GM19372 (cell line): Measurements from ENCODE around the gene TANK.
"Not testable (repeated sequence)": the region's sequence is repeated elsewhere in the genome, so short reads cannot be mapped to it uniquely, and the experiment has no call there.

ENCODE experiments used
- ATAC-seq: cut with Tn5 transposase; IDR thresholded peaks from one replicate; pipeline ENCODE4 v1.9.1; 2021; ENCODE audit warnings: mild to moderate bottlenecking, low read depth, moderate library complexity; ENCODE audit not compliant: unreplicated experiment

TANK gene

DNA sequence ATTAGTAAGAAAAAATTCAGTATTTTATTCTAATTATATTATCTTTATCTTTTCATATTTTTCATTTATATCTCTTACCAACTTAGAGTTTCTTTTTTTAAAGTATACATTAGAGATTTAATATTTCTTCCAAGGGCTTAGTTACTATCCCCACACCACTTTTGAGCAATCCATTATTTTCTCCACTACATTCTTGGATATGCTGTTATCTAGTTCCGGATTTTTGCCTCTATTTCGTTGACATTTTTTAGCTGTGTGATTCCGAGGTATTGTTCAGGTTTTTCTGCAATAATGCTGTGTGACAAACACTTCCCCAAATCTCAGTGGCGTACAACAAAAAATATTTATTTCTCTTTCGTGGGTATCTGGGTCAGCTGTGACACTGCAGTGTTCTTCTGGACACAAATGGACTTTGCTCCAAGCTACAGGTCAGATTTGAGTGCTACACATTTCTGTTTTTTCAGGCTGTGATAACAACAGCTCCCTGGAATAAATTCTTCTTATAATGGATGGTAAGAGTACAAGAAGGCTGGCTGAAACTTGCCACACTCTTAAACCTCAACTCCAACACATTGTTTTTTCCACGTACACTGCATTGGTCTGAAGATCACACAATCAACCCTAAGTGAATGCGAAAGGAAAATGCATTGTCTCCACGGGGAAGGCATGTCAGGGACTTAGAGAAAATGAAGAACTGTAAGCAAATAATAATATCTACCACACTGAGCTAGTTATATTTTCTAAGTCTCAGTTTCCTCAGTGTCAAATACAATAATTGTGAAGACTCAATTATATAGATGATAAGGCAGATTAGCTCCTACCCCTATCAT, 97.1 kb downstream of the TANK start:
- no peak for ATAC-seq

DNA sequence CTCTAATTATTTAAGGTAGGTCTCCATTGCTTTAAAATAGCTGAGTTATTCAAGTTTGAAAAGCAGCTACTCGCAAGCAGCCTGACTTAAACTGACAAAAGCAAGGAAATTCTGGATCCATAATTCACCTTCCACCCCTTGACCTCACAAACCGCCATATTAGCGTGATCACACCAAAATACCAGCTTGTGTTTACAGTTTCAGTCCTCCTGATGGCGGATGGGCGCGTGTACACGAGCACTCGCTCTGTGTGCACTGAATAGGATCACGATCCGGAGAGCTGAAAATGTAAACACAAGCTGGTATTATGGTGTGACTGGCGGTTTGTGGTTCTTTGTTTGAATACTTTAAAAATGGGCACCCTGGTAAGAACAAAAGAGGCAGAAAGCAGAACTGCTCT, 105.6 kb downstream of the TANK start:
- ATAC-seq = no peak

DNA sequence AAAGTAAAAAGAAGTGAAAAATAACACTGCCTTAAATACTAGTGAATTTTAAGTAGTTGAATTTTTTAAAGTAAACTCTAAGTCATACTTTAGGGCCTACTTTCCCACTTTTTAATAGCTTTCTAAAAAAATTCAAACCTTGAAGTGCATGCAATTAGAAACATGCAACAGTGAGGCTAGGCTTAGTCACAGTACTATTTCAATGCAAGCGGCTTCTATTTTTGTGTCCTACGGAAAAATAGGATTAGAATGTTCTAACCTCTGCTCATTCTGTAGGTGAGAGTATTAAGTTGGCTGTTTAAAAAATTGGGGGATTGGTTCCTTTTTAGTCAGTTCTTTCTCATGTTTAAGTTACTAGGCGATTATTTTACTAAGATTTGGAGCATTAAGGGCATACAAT, 108.9 kb downstream of the TANK start:
- no peak for ATAC-seq

DNA sequence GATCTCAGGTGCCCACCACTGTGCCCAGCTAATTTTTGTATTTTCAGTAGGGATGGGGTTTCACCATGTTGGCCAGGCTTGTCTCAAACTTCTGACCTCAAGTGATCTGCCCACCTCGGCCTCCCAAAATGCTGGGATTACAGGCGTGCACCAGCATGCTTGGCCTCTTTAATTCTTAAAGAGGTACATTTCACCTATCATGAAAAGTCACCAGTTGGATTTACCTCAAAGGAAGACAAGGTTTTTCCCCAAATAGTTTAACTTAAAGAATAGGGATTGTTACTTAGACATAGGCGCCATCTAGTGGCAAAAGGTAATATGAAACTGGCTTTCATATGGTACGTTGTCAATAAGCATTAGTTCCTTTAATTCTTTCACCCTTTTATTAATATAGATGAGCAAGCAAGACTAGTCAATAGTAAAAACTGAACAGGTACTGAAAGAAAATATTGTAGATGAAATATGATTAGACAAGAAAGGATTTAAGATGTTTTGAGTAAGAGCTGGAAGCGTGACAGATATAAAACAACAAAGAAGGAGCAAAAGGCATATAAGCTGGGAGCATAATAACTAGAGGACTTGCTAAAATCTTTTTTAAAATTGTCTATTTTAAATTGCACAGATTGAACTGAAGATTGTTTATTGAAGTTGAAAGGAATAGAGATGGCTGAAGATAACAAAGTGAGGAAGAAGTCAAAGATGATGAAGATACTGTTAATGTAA, 113.0 kb downstream of the TANK start:
- no peak for ATAC-seq

DNA sequence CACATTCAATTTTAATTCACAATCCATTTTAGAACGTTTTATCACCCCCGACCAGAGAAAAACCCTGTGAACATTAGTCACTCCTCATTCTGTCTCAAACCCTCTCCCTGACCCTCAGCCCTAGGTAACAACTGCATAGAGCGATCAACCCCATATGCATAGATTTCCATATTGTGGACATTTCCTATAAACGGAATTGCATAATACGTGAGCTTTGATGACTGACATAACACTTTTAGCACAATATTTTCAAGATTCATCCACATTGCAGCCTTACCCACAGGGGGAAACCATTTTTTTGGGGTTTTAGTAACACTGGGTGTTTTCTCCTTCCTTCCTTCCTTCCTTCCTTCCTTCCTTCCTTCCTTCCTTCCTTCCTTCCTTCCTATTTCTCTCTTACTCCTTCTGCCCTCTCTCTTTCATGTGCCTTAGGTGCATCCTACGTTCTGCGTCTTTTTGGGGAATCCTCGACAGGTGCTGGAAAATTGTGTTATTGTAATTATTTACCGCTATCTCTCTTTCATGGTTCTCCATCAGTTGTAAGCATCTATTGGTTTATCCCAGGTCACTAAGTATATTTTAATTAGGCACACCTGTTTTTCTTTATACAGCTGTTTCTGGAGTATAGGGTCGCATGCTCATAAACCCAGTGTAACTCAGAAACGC, 118.5 kb downstream of the TANK start:
- not testable (repeated sequence) for ATAC-seq

DNA sequence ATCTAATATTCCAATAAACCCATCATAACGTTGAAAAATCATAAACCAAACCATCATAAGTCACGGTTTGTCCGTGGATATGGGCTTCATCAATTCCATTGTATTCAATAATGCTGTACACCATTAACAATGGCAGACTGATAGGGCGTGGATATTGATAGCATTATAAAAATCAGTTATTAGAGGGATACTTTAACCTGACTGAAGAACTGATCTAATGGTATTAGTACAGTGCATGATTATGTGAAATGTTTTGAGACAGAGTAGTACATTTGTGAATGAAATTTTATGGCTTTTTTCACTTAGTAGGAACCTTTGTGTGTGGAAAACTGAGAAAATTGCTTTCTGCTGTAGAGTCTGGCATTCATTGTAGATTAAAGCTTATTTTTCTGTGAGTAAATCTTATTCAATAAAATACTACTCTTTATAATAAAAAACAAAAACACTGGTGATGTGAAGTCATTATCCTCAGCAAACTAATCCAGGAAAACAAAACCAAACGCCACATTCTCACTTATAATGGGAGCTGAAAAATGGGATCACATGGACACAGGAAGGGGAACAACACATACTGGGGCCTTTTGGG, 119.1 kb downstream of the TANK start:
- not testable (repeated sequence) for ATAC-seq

DNA sequence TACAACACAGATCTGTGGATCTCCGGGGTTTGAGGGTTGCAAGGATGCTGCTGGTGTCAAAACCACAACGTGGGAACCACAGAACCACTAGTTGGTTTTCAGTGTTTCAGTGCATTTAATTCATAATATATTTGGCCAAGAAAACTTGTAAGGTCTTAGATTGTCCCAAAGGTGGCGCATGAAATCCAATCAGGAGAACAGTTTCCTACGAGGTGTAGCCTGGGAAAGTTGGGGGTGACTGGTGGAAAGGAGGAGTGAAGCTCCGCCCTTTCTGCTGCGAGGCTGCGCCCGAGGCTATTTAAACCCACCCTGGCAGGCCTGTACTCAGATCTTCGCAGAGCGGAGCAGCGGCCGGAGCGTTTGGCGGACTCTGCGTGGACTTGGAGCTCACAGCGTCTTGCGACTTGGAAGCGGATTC, 120.7 kb downstream of the TANK start:
- not testable (repeated sequence) for ATAC-seq

DNA sequence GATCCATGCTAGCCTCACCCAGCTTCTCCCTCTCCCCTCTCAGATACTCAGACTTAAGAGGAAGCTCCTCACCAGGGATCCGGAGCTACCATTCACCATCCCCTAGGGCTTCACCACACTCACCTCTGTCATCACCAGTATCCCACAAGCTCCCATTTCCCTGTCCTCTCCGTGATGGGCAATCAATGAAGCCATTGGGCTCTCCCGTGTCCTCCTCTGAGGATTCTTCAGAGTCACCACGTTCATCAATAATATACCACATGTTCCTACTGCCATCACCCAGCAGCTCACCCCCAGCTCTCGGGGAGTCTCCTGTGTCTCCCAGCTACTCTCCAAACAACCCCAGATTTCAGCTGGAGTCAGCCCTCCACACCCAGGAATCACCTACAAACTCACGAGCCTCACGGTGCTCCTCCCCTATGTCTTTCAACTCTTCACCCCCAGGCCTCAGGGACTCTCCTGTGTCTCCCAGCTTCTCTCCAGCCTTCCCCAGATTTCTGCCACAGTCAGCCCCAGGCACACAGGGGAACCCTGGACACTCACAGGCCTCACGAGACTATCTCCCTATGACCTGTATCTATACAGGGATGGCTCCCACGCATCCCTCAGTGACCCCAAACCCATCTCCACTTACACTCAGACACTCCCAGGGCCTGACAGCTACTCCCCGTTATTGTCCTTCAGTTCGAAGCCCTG, 121.5 kb downstream of the TANK start:
- not testable (repeated sequence) for ATAC-seq

DNA sequence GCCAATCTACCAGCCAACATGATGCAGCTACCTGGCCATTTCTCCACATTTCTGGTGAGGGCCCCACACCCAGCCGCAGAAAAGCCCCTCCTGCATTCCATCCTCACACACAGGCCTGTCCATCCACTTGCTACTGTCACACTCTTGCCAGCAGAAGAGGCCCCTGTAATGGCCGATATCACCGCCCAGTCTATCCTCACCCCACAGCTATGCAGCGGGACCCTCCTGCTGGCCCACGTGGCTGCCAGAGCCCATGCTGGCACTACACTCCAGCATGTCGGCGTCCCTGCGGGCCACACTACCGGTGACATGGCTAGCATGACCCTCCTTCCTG, 122.0 kb downstream of the TANK start:
- ATAC-seq = not testable (repeated sequence)

DNA sequence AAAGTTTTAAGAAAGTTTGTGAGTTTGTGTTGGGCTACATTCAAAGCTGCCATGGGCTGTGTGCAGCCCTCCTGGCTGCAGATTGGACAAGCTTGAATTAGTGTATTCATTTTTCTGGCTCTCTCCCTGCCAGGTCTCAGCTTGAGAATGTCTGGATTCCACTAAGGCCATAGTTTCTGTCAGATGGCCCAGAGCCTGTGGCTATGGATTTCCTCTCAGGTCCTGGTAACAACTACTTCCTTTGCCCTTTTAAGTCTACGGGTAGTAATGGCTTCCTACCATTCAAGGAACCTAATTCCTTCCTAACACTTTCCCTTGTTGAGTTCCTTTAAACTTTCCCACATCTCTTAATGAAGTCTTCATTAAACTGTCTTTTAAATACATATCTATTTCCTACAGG, 123.7 kb downstream of the TANK start:
- ATAC-seq = no peak
